Stimulated activated CD4-positive, alpha-beta T cell treated with anti-CD3 and anti-CD28 coated beads, Interleukin-12 subunit alpha, Interleukin-12 subunit beta, amount 100 ng/mL, for 4 hours (primary cell): ENCODE results near the gene C11orf52.
"Not testable (repeated sequence)": the region's sequence is repeated elsewhere in the genome, so short reads cannot be mapped to it uniquely, and the experiment has no call there.

ENCODE experiments used
- DNase-seq: peaks from one replicate; pipeline ENCODE4 v3.0.0-alpha.2; 2020

C11orf52 gene

DNA sequence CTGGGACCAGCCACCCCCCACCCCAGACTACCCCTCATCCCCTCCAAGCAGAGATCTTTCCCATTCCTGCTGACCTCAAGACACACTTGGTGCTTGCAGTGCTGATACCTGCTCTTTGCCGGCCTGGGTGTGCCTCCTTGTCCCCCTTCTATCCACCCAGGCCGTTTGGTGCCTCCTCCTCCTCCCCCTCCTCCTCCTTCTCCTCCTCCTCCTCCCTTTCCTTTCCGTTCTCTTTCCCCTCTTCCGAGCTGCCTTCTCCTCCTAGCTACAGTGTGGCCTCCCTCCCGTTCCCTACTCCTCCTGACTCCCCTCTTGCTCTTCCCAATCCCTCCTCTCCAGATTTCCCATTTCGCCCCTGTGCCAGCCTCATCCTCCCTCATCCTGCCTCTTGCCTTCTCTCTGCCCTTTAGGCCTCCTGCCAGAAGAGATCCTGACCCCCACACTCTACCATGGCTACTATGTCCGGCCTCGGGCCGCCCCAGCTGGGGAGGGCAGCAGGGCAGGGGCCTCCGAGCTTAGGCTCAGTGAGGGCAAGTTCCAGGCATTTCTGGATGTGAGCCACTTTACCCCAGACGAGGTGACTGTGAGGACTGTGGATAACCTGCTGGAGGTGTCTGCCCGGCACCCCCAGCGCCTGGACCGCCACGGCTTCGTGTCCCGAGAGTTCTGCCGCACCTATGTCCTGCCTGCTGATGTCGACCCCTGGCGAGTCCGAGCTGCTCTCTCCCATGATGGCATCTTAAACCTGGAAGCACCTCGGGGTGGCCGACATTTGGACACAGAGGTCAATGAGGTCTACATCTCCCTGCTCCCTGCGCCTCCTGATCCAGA lies 5.5 kb upstream of the C11orf52 start:
- no peak for DNase-seq

DNA sequence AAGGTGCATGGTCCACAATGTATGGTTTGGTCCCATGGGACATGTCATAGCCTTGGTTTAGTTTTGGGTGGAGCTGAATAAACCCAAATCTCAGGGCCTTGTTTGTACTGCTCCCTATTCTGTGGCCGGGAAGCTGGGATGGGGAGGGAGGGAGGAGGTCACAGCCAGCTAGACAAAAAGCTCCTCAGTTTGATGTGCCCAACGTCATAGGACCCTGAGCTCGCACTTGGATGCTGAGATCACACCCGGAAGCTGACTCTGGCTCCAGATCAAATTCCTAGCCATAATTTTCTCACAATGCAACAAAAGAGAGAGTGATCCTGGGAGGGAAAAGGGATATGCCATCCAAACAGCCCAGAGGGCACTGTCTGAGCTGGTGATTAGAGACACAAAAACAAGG lies 4.7 kb upstream of the C11orf52 start:
- DNase-seq, result no peak

DNA sequence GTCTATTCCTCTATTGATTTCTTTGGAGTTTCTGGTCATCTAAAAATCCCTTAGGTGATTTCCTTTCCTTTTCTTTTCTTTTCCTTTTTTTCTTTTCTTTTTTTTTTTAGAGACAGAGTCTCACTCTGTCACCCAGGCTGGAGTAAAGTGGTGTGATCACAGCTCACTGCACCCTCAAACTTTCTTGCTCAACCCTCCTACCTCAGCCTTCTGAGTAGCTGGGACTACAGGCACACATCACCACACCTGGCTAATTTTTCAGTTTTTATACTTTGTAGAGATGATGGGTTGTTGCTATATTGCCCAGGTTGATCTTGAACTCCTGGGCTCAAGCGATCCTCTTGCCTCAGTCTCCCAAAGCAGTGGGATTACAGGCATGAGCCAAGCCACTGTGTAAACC lies 1.9 kb upstream of the C11orf52 start:
- DNase-seq, result no peak

DNA sequence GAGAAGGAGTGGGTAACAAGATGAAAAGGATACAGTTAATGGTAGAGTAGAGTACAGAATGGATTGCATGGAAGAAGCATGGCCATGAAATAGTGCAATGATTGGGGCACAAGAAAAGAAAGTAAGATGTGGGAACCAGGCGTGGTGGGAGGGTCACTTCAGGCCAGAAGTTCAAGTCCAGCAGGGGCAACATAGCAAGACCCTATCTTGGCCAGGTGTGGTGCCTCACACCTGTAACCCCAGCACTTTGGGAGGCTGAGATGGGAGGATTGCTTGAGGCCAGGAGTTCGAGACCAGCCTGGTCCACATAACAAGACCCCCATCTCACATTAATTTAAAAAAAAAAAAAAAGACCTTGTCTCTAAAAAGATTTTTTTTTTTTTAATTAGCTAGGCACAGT lies 1.4 kb upstream of the C11orf52 start:
- DNase-seq, result no peak

DNA sequence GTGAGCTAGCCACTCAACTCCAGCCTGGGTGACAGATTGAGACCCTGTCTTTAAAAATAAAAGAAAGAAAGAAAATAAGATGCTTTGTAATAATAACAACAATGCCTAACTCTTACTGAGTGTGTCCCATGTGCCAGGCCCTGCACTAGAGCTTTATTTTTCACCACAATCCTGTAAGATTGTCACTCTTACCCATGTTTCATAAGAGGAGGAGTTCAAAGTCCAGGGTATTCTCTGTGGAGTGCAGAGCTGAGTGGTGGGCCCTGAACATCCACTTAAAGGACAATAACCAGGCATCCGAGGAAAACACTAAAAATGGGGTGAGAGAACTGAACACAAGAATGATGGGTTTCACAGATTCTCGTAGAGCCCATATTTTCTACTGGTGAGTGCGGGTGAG lies 925 bp upstream of the C11orf52 start:
- DNase-seq, result no peak

DNA sequence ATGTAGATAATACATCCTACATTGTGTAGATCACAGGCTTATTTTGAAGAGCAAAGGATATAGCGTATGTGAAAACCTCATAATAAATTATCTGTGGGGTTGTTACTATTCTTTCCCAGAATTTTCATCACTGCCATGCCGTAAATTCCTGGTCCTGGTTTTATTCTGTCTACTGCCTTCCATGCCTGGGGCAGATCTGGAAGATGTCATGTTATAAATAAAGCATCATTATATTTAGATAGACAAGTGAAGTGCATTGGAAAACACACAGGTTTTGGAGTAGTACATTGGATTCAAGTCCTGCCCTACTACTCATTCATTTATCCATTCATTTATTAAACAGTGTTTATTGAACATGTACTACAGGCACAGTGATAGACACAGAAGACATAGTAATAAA lies 2.2 kb downstream of the C11orf52 start:
- DNase-seq, result no peak

DNA sequence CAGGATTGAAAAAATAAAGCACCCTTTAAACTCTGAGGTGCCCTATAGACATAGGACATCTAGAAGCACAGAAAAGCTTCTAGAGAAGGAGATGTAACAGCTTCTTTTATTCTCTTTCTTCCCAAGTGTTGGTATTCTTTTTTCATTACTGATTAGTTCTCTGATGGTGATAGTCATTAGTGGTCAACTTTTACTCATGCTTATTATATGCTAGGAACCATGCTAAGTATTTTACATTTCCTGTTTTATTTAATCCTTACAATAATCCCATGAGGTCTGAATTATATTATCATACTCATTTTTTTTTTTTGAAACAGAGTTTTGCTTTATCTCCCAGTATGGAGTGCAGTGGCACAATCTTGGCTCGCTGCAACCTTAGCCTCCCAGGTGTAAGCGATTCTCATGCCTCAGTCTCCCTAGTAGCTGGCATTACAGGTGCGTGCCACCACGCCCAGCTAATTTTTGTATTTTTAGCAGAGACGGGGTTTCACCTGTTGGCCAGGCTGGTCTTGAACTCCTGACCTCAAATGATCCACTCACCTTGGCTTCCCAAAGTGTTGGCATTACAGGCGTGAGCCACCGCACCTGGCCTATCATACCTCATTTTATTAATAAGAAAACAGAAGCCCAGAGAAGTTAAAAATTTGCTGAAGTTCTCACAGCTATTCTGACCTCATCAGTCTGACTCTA lies 3.0 kb downstream of the C11orf52 start:
- DNase-seq, result no peak

DNA sequence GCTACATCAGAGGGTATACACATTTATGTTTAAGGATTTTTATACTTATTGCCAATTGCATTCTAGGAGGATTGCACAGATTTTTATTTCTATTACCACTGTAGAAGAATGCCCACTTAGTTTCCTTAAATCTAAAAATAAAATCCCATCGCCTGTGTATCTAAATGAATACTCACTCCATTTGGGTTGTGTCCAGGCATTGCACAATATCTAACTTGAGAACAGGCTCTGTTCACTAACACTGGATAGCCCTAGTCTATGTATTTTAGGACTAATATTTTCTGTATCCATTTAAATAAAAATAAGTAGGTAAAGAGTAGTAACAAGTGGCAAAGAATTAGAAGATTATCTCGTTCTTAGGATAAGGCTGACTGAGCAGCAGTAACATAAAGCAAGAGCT lies 4.1 kb downstream of the C11orf52 start:
- DNase-seq, result no peak

DNA sequence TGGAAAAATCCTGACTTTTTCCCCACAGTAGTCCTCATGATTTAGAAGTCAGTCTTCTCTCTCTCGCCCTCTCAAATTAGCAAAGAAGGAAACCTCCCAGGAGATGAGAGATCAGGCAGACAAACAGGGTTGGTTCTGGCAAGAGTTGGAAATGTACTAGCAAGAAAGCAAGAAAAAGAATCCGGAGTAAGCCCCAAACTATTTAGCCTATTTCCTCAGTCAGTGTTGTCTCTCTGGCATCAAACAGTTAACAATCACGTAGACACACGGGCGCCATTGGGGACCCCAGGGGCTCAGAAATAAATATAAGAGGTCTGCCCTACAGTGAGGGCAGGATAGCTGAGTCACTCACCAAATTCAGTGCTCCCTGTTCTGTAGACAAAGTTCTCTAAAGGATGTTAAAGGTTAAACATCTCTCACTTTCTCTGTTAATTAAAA lies 4.7 kb downstream of the C11orf52 start:
- no peak for DNase-seq

DNA sequence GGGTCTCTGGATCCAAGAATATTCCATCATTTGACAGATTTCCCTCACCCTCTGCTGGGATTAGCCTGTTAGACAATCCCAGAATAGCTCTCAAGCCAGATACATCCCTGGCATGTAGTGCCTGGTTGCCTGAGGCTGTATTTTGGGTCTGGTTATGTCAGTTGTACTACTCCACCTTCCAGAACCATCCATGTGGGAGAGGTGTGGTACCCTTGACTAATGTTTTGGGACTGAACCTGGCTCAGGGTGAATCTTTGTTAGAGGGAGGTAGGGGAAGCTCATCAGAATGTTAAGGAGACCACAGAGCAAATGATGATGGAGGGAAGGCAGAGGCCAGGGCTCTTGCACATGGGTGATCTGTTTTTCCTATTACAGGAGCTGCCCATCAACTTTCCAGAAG lies 5.2 kb downstream of the C11orf52 start:
- no peak for DNase-seq

DNA sequence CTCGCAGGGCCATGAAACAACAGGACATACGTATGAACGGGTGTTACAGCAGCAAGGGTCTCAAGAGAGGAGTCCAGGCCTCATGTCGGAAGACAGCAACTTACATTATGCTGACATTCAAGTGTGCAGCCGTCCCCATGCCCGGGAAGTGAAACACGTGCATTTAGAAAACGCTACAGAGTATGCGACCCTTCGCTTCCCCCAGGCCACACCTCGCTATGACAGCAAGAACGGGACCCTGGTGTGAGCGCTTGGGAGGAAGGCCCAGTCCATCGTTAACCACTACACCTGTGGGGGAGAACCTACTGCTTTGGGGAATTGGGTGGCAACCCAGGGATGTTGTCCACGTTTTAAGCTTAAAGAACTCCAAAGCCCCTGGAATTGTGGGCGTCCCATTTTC lies 7.2 kb downstream of the C11orf52 start:
- DNase-seq, result no peak

DNA sequence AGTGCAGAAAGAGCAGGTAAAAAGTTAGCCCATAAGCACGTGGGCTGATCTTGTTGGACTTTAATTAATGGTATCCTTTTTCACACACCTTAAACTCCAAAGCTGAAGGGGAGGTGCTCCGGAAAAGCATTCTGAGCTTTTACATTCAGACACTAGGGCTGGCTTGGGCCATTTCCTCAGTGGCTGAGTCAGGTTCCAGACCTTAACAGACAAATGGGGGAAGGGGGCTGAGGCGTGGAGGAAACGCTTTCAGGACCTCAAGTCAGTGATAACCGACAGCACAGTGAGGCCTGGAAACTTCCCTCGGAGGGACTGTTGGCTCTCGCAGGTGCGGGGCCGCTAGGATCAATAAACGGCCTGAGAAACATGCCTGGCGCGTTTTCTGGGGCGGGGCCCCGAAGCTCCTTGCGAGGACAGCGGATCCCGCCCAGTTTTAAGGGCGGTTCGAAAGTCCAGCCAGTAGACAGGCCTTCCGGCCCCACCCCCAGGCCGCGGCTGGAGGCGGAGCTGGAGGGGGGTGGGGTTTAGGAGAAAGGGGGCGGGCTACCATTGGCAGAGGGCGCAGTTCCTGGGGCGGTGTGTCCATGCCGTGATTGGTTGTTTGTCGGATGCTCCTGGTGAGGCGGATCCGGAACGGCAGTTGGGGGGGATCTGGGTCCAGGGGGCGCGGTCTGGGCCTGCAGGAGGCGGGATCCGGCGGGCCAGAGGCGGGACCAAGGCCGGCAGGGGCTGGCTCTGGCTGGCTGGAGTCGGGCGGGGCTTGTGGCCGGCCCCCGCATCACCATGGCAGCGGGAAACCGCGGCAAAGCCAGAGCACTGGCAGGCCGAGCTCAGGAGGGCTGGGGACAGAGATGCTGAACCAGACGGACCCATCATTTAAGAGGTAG lies 8.0 kb downstream of the C11orf52 start:
- peak; percentile 92 for DNase-seq

DNA sequence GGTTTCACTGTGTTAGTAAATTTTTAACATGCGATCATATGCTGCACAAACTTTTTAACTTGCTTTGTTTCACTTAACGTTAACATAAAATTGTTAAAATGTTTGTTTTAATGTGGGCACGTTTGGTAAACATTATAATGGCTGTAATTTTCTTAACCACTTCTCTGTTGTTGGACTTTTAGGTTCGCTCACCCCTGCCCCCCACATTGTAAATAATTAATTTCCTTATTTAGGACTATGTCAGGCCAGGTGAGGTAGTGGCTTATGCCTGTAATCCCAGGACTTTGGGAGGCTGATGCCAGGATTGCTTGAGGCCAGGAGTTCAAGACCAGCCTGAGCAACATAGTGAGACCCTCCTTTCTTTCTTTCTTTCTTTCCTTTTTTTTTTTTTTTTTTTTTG lies 11.8 kb downstream of the C11orf52 start:
- no peak for DNase-seq

DNA sequence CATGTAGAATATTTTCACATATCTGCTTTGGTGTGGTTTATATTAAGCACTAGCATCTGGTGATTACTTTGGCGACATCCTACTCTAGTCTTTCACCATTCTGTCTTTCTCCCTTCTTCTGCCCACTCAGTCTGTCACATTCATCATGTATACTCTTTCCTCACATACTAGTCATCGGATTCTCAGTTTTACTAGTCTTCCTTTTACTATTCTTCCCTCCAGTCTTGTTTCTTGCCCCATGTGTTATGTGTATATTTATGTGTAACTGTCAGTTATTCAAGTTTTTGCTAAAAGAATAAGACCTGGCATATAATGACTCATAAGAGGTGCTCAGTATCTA lies 13.9 kb downstream of the C11orf52 start:
- DNase-seq, result no peak

DNA sequence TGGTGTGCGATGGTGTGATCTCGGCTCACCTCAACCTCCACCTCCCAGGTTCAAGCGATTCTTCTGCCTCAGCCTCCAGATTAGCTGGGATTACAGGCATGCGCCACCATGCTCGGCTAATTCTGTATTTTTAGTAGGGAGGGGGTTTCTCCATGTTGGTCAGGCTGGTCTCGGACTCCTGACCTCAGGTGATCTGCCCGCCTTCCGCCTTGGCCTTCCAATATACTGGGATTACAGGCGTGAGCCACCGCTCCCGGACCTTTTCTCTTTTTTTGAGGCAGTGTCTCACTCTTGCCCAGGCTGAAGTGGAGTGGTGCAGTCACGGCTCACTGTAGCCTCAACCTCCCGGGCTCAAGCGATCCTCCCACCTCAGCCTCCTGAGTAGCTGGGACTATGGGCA lies 14.5 kb downstream of the C11orf52 start:
- DNase-seq, result not testable (repeated sequence)

DNA sequence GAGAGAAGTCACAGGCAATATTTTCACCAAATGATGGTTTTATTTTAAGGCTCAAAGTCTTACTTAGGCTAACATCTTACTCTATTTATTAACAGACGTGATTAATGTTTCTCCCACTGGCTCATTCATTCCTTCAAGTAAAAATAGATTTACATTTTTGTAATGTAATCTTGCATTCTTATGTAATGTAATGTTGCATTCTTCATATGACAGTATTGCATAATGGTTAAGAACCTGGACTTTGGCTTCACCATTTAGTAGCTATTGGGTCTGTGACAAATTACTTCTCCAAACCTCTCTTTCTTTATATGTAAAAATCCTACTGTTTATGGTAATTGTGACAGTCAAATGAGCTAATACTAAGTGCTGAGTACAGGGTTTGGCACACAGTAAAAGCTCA lies 15.2 kb downstream of the C11orf52 start:
- DNase-seq, result no peak

DNA sequence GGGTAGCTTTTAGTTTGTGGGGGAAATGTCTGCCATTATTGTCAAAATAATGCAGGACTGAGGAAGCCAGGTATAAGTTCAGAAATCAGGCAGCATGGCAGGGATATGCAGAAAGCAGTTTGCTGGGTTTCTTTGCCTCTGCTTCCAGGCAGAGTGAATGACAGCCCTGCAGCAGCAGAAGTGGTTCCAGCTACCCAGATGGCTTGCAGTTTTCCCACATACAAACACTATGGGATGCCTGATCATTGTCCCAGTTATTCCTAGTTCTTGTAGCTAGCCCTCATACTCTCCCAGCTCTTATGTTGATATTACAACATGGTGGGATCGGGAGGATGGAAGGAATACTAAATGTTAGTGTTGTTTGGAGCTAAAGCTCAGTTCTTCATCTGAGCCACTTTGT lies 15.6 kb downstream of the C11orf52 start:
- no peak for DNase-seq

DNA sequence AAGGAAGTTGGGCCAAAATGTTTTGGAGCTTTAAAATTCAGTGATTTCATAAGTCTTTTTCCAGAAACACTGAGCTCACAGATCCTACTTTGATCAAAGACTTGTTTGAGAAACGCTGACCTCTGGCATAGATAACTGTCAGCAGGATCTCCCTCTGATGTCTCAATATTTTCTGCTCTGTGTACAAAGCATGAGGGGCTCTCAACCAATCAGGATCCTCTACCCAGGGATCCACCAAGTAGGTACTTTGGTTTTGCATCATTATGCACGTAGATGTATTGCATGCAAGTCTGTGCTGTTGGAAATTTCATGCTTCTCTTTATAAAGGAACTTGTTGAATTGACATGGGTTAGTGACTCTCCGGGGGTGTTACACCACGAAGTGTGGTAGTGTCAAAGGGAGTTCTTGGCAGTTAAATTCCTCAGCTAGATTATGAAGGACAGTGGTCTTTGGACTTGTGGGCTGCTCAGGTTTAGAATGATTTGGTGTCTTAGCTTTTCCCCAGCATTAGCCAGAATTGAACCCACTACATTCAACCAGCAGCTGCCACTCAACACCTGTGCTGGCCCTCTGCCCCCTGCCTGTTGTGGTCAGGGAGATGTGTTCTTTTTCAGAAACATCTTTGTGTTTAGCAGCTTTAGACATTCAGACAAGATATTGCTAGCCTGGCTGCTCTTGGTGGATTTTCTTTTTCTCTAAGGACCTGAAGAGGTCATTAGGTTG lies 16.8 kb downstream of the C11orf52 start:
- DNase-seq, result no peak

DNA sequence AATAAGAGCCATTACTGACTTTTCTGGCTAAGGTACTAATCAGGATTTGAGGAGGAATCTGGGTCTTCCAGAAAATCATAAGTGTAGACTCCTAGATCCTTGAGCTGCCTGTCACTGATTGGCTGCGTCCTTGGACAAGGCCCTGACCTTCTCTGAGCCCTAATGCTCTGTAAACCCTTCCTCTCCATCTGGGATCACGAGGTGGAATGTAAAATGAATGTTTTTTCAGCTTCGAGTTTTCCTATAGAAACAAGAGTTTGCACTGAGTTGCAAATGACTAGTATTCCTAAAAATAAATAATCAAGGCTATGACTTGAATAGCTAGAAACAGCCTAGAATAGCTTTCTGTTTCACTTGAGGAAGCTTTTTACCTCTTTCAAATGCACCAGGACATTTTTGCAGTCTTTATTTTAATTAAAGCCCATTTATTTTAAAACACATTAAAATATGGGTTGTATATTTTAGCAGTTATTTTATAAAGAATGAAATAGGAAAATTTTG lies 17.4 kb downstream of the C11orf52 start:
- DNase-seq, result no peak

DNA sequence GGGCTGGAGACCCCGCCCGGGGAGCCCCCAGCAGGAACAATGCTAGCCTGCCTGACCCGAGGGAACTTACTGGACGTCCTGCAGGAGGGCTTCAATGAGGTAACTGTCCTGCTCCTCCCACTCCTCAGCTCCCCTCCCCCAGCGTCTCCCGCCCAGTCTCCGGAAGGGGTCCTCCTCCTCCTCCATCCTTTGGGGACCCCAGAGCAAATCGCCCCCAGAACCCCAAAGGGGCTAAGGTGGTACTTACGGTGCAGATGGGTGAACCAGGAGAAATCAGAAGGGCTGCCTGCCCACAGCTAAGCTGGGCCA lies 18.7 kb downstream of the C11orf52 start:
- no peak for DNase-seq

DNA sequence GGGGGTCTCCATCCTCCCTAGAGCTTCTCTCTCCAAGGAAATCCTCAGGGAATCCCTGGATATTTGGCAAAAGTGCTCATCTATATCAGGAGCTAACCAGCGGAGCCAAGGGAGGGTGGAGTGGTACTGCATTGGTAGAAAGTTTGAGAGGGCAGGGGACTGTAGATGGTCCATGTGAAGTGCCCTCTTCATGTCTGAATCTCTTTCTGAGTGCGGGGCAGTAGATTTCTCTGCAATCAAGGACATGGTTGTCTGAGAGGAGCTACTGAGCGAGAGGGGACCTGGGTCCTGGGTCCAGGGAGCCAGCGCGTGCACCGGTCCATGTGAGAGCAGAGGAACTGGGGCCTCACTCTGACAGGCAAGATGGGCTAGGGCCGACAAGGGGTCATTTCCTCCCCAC lies 19.1 kb downstream of the C11orf52 start:
- DNase-seq, result no peak

DNA sequence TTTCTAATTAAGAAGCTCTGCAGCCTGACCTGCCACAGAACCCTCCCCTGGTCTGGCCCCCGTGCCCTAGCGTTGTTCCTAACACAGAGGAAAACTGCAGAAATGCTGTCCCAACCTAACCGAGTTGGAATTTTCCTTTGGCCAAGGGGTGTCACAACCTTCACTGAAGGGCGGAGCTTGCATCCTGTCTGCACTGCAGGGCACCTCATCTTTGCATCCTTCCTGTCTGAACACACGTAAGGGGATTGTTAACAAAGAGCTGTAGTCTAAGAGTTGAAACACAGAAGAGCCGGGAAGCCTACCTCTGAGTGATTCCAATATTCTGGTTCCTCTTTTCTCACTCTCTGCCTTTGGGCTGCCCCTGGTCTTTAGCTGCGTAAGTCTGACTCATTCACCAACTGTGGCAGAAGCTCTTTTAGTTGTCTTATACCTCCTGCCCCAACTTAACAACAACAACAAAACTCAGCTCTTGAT lies 20.0 kb downstream of the C11orf52 start:
- DNase-seq, result no peak
